ENCODE measurements around the gene APCDD1.

Gene APCDD1

DNA sequence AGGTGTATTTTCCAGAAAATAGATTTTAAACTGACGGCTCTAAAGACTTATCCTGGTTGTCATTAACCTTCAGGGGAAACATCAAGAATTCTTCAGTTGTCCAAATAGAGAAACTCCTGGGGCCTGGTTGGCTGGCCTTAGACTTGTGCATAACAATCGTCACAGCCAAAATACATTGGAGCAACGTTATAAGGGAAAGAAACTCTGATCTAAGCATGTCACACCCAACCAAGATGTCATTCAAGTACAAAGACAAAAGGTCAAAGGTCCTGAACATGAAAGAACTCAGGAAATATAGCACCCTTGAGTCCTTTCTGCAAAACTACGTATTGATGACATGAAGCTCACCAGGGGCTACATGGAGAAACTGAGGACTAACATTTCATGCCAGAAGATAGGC is 23.8 kb upstream of the APCDD1 start:
- in situ Hi-C loops (cut with HindIII; ENCODE audit: low sequenced_read_pairs): no loop called here

DNA sequence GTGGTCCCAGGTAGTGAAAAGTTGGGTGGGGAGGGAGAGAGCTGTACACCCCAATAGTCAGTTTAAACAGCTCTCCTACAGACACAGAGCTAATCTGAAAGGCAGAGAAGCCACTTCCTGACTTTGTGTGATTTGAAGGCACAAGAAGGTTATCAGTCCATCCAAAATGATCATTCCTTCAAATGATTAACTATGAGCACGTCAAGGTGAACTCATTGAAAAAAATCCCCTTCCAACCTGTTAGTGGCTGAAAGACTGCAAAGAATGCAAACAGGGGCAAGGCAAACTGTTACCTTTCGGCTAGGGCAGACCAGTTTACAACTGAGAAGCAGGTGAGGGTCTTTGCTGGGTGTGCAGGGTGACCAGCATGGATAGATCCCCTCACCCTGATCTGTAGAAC is 22.8 kb upstream of the APCDD1 start:
- in situ Hi-C loops (cut with HindIII; ENCODE audit: low sequenced_read_pairs): no loop called here

DNA sequence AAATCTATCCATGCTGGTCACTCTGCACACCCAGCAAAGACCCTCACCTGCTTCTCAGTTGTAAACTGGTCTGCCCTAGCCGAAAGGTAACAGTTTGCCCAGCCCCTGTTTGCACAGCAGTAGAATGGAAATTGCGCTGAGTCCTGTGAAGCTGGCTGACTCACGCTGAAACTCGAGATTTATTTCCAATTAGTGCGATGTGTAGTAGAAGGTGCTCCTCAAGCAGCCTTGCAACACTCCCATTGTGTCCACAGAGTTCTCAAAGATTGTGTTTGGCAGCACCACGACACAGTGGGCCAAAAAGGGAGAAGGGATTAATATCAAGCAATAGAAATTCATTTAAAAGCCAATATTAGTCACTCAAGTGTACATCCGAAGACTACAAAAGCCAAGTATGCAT is 21.7 kb upstream of the APCDD1 start:
- in situ Hi-C loops (cut with HindIII; ENCODE audit: low sequenced_read_pairs): no loop called here

DNA sequence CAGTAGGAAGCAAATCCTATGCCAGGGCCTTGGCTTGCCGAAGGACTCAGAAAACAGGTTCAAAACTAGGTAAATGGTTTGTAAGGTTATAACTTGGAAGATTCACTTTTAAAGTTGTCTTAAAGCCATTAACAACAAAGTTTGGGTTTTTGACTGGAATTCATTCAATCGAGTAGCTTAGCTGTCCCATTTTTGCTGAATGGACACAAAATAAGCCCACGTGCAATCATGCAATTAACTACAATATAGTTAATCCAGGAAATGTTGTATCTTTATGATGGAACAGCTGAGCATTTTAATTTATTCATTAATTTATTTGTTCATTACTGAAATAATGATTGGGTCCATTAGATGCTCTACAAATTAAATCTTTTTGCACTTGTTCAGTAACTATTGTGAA is 18.3 kb upstream of the APCDD1 start:
- in situ Hi-C loops (cut with HindIII; ENCODE audit: low sequenced_read_pairs): loop anchor here (5.0 kb wide), 1 partner anchor 81 kb away; no protein-coding TSS in a partner anchor

DNA sequence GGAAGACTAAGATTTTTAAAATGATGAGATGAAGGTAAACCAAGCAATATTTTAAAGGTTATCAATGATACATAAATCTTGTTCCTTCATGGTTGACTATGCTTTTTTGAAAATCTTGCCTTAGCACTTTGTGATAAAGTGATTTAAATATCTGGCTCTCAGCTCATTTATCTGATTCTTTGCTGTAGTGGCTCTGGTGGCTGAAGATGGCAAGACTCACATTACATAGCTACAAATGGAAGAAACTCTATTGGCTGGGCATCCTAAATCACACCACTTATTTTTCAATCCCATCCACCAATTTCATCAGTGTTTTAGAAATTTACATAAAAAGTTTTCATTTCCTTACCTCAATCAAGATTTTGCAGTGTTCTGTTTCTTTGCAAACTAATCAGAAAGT is 16.6 kb upstream of the APCDD1 start:
- in situ Hi-C loops (cut with HindIII; ENCODE audit: low sequenced_read_pairs): loop anchor here (5.0 kb wide), 1 partner anchor 79 kb away; no protein-coding TSS in a partner anchor

DNA sequence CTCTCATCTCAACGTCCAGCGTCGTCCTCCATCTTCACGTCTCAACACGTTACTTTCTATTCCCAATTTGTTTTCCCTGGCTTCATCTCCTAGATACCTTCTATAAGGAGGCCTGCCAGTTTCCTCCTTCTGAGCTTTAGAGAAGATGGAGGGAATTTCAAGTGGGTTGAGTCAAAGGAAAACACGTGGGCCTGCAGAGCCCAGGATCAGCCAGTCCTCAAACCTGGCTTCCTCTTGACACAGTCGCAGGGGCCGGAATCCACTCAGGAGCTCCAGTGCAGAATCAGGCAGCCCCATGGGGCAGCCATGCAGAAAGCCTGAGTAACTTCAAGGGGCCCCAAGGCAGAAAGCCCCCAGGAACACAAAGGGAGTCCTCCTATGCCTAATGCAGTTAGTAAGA is 14.5 kb upstream of the APCDD1 start:
- in situ Hi-C loops (cut with HindIII; ENCODE audit: low sequenced_read_pairs): loop anchor here (5.0 kb wide), 2 partner anchors 52 to 77 kb away; no protein-coding TSS in a partner anchor

DNA sequence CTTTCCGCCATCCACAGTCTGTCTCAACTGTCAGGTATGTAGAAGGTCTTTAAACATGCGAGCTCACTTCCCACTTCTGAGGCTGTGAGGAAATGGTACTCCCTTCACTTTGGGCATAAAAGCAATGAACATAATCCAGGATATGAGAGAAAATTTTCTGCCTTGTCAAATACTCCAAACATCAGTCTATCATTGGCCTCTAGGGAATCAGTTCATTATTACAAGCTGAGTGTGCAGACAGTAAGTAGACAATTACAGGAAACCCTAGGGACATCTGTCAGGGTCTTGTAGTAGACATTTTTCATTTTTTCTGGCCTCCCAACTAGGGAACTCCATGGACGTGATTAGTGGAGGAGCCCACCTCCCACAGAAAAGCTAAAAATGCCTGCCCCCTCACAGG is 13.6 kb upstream of the APCDD1 start:
- in situ Hi-C loops (cut with HindIII; ENCODE audit: low sequenced_read_pairs): loop anchor here (5.0 kb wide), 1 partner anchor 51 kb away; no protein-coding TSS in a partner anchor

DNA sequence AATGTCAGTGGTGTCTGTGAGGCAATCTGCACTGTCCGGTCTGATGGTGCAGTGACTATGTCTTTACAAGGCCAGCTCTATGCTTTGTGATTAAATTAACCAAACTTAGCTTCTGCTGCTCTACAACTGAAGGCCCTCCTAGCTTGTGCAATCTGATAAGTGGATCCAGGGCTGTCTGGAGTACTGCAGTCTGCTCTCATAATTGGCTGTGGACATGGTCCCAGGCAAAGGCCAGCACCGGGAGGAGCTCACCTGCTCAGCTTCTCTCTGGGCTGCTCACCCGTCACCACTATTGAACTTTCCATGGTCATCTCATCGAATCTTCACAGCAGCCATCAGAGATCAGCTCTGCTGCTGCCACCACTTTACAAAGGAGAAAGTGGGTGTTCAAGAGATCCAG is 13.0 kb upstream of the APCDD1 start:
- in situ Hi-C loops (cut with HindIII; ENCODE audit: low sequenced_read_pairs): loop anchor here (5.0 kb wide), 1 partner anchor 51 kb away; no protein-coding TSS in a partner anchor

DNA sequence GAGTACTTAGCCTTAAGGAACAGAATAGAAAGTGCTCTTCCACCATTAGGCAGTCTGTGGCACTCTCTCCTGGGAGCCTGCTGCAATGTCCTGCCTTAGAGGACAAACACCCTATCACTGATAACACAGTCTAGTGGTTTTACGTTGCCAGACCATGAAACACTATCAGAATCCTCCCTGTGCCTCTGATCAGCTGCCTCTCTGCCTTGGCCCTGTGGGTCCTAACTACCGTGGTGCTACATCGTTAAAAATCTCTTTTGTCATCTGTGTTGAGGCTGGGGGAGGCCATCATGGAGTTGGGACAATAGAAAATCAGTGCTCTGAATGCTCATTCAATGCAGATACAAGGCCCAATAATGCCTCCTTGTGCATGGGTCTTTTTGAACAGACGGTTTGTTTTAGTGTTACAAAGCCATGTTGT is 11.9 kb upstream of the APCDD1 start:
- in situ Hi-C loops (cut with HindIII; ENCODE audit: low sequenced_read_pairs): loop anchor here (5.0 kb wide), 1 partner anchor 50 kb away; no protein-coding TSS in a partner anchor

DNA sequence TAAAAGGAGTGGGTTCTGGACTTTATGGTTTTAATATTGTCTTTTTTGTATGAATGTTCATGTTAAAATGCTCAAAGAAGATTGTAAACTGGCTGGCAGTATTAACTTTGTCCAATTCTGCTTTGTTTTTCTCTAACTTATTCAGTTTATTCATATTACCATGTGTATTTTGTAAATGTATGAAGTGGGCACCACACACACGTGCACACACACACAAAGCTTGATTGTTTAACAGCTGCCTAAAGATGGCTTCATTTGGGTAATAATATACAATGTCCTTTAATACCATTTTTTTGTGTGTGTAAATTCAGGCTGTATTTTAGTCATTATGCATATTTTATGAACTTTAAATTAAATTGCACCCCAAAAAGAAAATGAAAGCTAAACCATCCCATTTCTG is 11.4 kb upstream of the APCDD1 start:
- in situ Hi-C loops (cut with HindIII; ENCODE audit: low sequenced_read_pairs): loop anchor here (5.0 kb wide), 1 partner anchor 49 kb away; no protein-coding TSS in a partner anchor

DNA sequence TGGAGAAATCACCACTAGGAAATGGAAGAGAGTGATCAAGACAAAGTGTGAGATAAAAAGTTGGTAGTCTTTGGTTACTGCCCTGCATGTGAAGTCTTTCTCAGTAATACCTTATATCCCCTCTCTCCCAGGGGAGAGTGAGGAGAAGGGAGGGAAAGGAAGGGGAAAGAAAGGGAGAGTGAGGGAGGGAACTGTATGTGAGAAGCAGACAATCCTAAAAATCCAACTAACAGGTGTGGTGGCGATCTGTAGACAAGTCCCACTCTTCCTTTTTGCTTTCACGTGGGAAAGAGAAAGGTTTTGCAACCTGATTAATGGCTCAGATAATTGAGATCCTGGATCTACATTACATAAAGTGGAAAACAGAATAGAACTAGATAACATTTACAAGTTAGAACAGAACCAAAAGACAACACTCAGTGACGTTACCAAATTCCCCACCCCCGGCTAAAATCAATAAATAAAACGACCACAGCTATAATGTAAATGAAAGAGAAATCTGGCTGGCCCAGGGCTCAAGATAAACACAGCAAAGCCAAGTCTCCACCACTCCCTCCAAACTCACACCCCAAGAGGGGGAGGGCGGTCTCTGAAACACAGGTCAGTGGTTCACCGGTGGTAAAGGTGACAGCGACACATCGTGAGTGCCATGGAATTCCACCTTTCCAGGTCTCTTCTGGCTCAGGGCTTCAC is 10.0 kb upstream of the APCDD1 start:
- in situ Hi-C loops (cut with HindIII; ENCODE audit: low sequenced_read_pairs): loop anchor here (5.0 kb wide), 1 partner anchor 48 kb away; no protein-coding TSS in a partner anchor

DNA sequence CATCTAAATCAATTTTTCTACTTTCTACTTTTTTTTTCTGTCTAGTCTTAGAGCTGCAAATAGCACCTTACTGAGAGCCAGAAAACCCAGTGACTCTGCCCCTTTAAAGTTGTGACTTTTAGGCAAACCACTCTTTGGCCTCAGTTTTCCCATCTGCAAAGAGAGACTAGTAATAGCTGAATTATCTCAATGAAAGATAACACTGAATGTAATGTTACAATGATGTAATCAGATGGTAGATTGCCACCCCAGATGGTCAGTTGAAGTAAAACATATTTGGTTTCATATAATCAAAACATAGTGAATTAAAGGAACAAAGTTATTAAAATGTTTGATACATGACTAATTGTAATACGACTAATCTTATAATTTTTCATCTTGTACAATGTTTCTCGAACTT is 5.0 kb upstream of the APCDD1 start:
- in situ Hi-C loops (cut with HindIII; ENCODE audit: low sequenced_read_pairs): no loop called here

DNA sequence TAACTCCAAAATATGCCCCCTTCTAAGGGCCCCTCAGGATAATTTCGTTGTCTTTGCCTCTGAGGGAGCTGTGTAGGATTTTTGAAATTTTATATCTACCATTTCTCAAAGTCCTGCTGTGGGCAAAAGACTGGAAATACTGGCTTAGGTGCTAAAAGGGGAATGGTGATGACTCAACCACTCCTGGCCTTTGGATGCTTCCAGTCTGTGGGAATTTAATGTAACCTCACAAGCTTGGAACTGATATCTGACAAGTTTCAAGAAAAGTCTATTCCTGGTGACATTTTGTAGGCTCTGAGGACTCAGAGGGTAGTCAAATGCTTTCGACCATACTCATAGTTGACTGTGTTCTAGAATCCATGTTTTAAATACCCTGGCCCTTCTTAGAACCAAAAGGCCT is 3.4 kb upstream of the APCDD1 start:
- in situ Hi-C loops (cut with HindIII; ENCODE audit: low sequenced_read_pairs): no loop called here

DNA sequence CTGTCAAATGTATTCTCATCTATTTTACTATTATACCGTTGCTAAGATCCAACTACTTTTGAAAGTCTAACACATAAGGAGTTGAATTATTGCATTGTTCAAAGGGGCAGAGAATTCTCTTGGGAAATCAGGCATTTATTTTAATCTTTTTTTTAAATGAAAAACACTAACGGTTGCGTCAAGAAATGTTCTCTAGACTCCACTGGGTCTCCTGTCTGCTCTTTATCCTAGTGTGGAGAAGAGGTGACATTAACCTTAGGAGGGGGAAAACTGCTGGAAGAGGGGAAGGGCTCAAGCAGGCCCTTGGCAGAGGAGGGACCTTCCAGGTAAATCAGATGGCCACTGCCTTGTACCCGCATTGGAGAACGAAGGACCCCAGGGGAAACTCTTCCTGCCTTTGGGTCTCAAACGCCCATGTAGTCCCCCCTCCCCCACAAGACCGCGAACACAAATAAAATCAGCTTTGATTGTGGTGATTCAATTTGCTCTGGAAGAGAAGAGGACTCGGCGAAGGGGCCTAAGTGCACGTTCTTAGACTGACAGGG is 1.1 kb upstream of the APCDD1 start:
- in situ Hi-C loops (cut with HindIII; ENCODE audit: low sequenced_read_pairs): no loop called here

DNA sequence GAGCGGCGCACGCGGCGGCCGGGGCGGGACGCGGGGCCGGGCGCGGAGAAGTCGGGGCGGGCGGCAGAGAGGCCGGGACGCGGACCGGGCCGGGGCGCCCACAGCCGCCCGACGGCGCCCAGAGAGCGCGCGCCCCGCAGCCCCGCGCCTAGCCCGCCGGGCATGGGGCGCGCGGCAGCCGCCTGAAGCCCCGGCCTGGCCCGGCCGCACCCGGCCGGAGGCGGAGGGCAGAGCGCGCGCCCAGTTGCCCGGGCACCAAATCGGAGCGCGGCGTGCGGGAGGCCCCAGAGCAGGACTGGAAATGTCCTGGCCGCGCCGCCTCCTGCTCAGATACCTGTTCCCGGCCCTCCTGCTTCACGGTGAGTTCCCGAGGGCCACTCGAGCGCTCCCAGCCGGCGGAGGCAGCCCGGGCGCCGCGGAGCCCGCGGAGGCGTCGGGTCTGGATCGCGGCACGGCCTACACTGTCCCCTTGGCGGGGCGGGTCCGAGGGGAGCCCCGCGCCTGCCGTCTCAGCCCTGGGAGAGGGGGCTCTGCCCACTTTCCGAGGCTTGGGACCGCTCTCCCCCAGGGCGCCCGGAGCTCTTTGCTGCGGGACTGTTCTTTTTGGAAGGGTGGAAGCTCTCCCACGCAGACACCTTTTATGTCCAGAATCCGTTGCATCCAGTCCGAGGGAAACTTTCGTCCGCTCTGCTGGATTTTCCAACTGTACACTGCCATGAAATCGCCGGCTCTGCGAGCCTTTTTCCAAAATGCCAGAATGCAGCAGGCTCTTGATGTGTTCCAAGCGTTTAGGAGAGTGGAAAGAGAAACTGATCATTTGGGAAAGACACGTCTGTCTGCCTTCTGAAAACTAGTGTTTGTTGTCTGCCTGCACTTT is 484 bp downstream of the APCDD1 start:
- in situ Hi-C loops (cut with HindIII; ENCODE audit: low sequenced_read_pairs): no loop called here

DNA sequence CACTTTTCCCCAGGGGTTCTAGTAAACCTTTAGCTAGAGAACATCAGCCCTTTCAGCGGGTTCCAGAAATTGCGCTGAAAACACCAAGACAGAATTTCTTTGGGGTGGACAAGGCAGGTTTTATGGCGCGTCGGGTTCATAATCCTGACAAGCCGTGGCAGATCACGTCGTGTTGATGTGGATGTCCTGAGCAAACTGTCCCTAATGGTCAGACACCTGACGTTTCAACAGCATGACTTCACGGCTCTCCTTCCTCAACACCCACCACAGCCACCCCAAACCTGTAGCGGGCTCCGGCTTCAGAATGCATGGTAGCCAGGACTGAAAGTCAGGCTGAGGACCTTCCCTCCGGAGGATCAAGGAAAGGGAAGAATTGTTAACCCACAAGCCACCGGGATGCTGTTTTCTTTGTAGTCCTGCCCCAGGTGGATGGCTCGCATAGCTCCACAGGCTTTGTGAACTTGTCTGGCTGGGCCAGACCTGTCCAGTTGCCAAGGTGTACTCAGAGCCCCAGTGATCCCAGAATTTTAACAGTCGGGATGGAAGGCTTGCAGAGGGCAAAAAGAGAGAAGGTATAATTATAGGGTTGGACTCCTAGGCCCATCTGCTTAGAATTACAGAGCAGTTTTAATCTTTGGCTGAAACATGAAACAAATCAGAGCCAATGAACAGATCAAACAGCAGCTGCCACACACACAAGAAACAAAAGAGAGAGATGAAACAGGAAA is 1.5 kb downstream of the APCDD1 start:
- in situ Hi-C loops (cut with HindIII; ENCODE audit: low sequenced_read_pairs): no loop called here

DNA sequence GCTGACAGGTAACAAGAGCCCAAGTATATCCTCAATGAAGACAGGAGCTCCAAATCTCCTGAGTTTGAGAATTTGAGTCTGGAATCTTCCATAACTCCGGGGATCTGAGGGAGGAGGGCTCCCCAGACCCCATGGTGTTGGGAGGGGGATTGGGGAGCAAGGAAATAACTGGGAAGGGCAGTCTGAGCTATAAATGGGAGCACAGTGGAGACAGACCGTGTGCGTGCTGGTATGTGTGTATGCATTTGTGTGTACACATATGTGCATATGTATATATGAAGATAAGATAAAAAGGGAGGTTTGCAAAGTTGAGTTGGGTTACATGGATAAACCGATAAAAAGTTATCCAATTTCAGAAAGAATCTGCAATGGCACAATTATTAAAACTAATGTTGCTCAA is 2.3 kb downstream of the APCDD1 start:
- in situ Hi-C loops (cut with HindIII; ENCODE audit: low sequenced_read_pairs): no loop called here

DNA sequence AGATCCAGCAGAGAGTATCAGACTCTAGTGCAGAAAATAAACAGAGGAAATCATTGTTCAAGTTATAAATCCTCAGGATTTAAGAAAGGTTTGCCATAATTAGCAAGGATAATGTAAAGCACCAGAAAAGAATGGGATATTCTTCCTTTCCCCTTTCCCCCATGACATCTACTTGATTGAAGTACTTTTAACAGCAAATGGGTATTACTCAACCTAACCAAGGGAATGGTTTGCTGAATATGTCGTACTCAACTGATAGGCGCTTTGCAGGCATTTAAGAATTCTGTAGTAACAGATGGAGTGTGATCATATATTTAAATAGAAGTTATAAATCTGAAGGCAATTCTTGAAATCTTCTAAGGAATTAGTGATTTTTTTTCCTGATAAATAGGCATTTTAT is 2.7 kb downstream of the APCDD1 start:
- in situ Hi-C loops (cut with HindIII; ENCODE audit: low sequenced_read_pairs): no loop called here

DNA sequence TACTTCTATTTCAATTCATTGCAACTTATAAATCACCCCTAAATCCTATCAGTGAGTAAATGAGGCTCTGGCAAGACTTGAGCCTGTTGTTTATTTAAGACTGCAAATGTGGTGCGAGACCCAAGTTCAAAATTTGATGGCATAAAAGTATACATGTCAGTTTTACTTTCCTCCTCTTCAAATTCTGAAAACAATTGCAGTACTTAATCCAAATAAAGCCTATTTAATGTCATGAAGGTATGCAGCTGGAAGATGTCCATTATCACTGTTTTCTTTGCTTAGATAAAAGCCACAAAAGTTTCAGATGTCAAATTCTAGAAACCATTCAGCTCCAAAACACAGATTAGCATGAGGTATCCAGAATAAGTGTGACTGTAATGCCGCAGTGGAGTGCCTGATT is 3.3 kb downstream of the APCDD1 start:
- in situ Hi-C loops (cut with HindIII; ENCODE audit: low sequenced_read_pairs): no loop called here

DNA sequence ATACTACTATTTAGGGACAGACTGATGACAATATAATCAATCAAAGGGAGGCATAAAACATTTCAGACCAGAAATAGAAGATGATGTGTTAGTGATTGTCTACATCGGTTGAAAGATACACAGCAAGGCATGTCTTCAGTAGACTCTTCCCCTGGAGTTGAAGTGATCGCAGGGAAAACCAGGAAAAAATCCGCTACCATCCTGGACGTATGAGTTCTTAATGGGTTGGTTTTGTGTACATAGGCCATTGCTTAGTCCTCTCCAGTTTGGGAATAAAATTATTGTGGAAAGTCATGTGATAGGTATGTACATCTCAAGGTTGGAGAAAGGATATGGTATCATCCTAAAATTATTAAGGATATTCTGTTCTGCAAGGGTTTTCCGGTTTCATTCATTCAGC is 4.3 kb downstream of the APCDD1 start:
- in situ Hi-C loops (cut with HindIII; ENCODE audit: low sequenced_read_pairs): no loop called here

DNA sequence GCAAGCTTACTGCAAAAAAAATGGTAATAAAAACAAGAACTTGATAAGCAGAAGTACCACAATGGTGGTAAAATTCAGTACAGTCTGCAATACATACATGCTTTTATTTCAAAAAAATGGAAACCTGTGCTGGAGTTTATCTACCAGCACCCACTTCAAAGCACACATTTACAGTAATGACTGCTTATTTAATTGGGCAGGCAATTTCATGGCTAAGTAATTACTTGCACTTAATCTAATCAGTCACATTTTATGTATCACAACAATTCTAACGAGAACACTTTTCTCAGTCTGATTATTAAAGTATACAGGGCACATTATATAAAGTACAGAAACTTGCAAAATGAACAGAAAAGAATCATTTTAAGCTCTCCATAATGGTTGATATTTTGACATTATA is 5.2 kb downstream of the APCDD1 start:
- in situ Hi-C loops (cut with HindIII; ENCODE audit: low sequenced_read_pairs): no loop called here

All from endothelial cell of hepatic sinusoid (primary cell).